SK-N-SH treated with all-trans-retinoic acid at 6 μM for 48 hours (cell line): Measurements from ENCODE around the gene HTR2A.

ENCODE experiments used
- ATAC-seq: fragments of 200-7000 bp; cut with Tn5 transposase; 3 replicates; pipeline ENCODE4 v1.9.1; 2020; ENCODE audit warnings: mild to moderate bottlenecking, moderate library complexity
- ARNTL ChIP-seq: fragments of 450-650 bp; formaldehyde crosslinking; IDR thresholded peaks from 2 replicates; pipeline ENCODE4 v1.5.0; 2020; ENCODE audit warnings: low read depth, mild to moderate bottlenecking, moderate library complexity, borderline replicate concordance
- BACH2 ChIP-seq: fragments of 250-450 bp; sonication (Bioruptor Pico); IDR thresholded peaks from 2 replicates; pipeline ENCODE4 v1.9.0; 2021; ENCODE audit warnings: mild to moderate bottlenecking, borderline replicate concordance
- CSDC2 ChIP-seq: fragments of 250-450 bp; sonication (Bioruptor Pico); IDR thresholded peaks from 2 replicates; pipeline ENCODE4 v1.5.0; 2020; ENCODE audit warnings: mild to moderate bottlenecking, moderate library complexity
- ESRRG ChIP-seq: fragments of 250-450 bp; sonication (Bioruptor Pico); IDR thresholded peaks from 2 replicates; pipeline ENCODE4 v1.6.1; 2021; ENCODE audit warnings: mild to moderate bottlenecking
- GLIS3 ChIP-seq: fragments of 250-450 bp; sonication (Bioruptor Pico); IDR thresholded peaks from 2 replicates; pipeline ENCODE4 v1.5.0; 2020; ENCODE audit warnings: mild to moderate bottlenecking, moderate library complexity
- ISL1 ChIP-seq: fragments of 250-450 bp; sonication (Bioruptor Pico); IDR thresholded peaks from 2 replicates; pipeline ENCODE4 v2.1.2; 2022; ENCODE audit warnings: mild to moderate bottlenecking, moderate library complexity
- OSR1 ChIP-seq: fragments of 250-450 bp; sonication (Bioruptor Pico); IDR thresholded peaks from 2 replicates; pipeline ENCODE4 v1.8.0; 2022; ENCODE audit warnings: moderate library complexity, mild to moderate bottlenecking, inconsistent platforms
- PPARA ChIP-seq: fragments of 250-450 bp; sonication (Bioruptor Pico); IDR thresholded peaks from 2 replicates; pipeline ENCODE4 v1.5.0; 2020; ENCODE audit warnings: mild to moderate bottlenecking, borderline replicate concordance
- RARB ChIP-seq: fragments of 250-450 bp; sonication (Bioruptor Pico); IDR thresholded peaks from 2 replicates; pipeline ENCODE4 v1.8.0; 2021; ENCODE audit warnings: mild to moderate bottlenecking, moderate library complexity
- SNAI2 ChIP-seq: fragments of 250-450 bp; sonication (Bioruptor Pico); IDR thresholded peaks from 2 replicates; pipeline ENCODE4 v1.5.0; 2020; ENCODE audit warnings: mild to moderate bottlenecking, moderate library complexity
- TCF4 ChIP-seq: fragments of 250-450 bp; sonication (Bioruptor Pico); IDR thresholded peaks from 2 replicates; pipeline ENCODE4 v1.8.0; 2021; ENCODE audit warnings: mild to moderate bottlenecking, moderate library complexity, borderline replicate concordance
- TOX ChIP-seq: fragments of 250-450 bp; sonication (Bioruptor Pico); IDR thresholded peaks from 2 replicates; pipeline ENCODE4 v1.8.0; 2021; ENCODE audit warnings: mild to moderate bottlenecking, moderate library complexity, borderline replicate concordance
- ZC3H10 ChIP-seq: fragments of 250-450 bp; sonication (Bioruptor Pico); IDR thresholded peaks from 2 replicates; pipeline ENCODE4 v1.5.1; 2021; ENCODE audit warnings: mild to moderate bottlenecking, moderate library complexity
- ZFP3 ChIP-seq: fragments of 250-450 bp; sonication (Bioruptor Pico); IDR thresholded peaks from 2 replicates; pipeline ENCODE4 v1.5.0; 2020; ENCODE audit warnings: mild to moderate bottlenecking, moderate library complexity
- ZFP30 ChIP-seq: fragments of 450-650 bp; formaldehyde crosslinking; IDR thresholded peaks from 2 replicates; pipeline ENCODE4 v1.5.0; 2022; ENCODE audit warnings: mild to moderate bottlenecking, moderate library complexity
- ZNF565 ChIP-seq: fragments of 450-650 bp; formaldehyde crosslinking; conservative IDR thresholded peaks from 2 replicates; pipeline ENCODE4 v1.5.0; 2020; ENCODE audit warnings: low read depth, mild to moderate bottlenecking, moderate library complexity
- ZNF70 ChIP-seq: fragments of 450-650 bp; formaldehyde crosslinking; IDR thresholded peaks from 2 replicates; pipeline ENCODE4 v1.5.0; 2020; ENCODE audit warnings: mild to moderate bottlenecking, moderate library complexity
- ZNF8 ChIP-seq: fragments of 450-650 bp; formaldehyde crosslinking; IDR thresholded peaks from 2 replicates; pipeline ENCODE4 v1.5.0; 2020; ENCODE audit warnings: mild to moderate bottlenecking, moderate library complexity
- TF ChIP-seq, protein P1 (sequence below): fragments of 250-450 bp; sonication (Bioruptor Pico); IDR thresholded peaks from 2 replicates; pipeline ENCODE4 v1.8.0; 2020; ENCODE audit warnings: mild to moderate bottlenecking, moderate library complexity, borderline replicate concordance
- TF ChIP-seq, protein P2 (sequence below): fragments of 250-450 bp; sonication (Bioruptor Pico); IDR thresholded peaks from 2 replicates; pipeline ENCODE4 v1.5.1; 2021; ENCODE audit warnings: mild to moderate bottlenecking, moderate library complexity
- TF ChIP-seq, protein P3 (sequence below): fragments of 250-450 bp; sonication (Bioruptor Pico); IDR thresholded peaks from 2 replicates; pipeline ENCODE4 v1.8.0; 2021; ENCODE audit warnings: low read depth, mild to moderate bottlenecking, moderate library complexity, borderline replicate concordance
- TF ChIP-seq, protein P4 (sequence below): fragments of 250-450 bp; sonication (Bioruptor Pico); IDR thresholded peaks from 2 replicates; pipeline ENCODE4 v1.5.1; 2020; ENCODE audit warnings: low read depth, mild to moderate bottlenecking, moderate library complexity

Gene HTR2A

DNA sequence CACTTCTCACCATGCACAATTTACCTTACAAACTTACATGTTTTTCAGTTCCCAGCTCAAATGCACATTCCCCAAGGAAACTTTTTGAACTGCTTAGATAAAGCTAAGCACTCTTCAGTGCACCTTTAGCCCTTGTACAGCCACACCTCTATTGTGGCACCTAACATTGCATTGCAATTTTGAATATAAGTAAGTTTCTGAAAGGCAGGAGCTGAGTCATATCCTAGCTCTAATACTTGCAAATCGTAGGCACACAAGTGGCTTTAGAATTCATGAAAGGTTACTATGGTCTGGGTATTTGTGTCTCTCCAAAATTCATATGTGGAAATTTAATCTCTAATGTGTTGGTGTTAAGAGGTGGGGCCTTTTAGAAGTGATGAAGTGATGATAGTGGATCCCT is 95.0 kb downstream of the HTR2A start:
- no peak for ATAC-seq
- TF ChIP-seq, protein P1, sequence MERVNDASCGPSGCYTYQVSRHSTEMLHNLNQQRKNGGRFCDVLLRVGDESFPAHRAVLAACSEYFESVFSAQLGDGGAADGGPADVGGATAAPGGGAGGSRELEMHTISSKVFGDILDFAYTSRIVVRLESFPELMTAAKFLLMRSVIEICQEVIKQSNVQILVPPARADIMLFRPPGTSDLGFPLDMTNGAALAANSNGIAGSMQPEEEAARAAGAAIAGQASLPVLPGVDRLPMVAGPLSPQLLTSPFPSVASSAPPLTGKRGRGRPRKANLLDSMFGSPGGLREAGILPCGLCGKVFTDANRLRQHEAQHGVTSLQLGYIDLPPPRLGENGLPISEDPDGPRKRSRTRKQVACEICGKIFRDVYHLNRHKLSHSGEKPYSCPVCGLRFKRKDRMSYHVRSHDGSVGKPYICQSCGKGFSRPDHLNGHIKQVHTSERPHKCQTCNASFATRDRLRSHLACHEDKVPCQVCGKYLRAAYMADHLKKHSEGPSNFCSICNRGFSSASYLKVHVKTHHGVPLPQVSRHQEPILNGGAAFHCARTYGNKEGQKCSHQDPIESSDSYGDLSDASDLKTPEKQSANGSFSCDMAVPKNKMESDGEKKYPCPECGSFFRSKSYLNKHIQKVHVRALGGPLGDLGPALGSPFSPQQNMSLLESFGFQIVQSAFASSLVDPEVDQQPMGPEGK: no peak
- TF ChIP-seq ARNTL: no peak
- no peak for TF ChIP-seq RARB (CRISPR knock-in tag)
- no peak for TF ChIP-seq ISL1 (CRISPR knock-in tag)
- TF ChIP-seq, protein P2, sequence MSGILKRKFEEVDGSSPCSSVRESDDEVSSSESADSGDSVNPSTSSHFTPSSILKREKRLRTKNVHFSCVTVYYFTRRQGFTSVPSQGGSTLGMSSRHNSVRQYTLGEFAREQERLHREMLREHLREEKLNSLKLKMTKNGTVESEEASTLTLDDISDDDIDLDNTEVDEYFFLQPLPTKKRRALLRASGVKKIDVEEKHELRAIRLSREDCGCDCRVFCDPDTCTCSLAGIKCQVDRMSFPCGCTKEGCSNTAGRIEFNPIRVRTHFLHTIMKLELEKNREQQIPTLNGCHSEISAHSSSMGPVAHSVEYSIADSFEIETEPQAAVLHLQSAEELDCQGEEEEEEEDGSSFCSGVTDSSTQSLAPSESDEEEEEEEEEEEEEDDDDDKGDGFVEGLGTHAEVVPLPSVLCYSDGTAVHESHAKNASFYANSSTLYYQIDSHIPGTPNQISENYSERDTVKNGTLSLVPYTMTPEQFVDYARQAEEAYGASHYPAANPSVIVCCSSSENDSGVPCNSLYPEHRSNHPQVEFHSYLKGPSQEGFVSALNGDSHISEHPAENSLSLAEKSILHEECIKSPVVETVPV: no peak
- no peak for TF ChIP-seq ZNF565 (CRISPR knock-in tag)
- no peak for TF ChIP-seq ZNF70 (CRISPR knock-in tag)
- TF ChIP-seq SNAI2 (CRISPR knock-in tag): no peak
- no peak for TF ChIP-seq OSR1
- TF ChIP-seq ZFP30 (CRISPR knock-in tag): no peak
- no peak for TF ChIP-seq GLIS3 (CRISPR knock-in tag)
- no peak for TF ChIP-seq ZFP3
- TF ChIP-seq ESRRG (CRISPR knock-in tag): no peak
- TF ChIP-seq TOX: no peak
- no peak for TF ChIP-seq ZNF8 (CRISPR knock-in tag)

DNA sequence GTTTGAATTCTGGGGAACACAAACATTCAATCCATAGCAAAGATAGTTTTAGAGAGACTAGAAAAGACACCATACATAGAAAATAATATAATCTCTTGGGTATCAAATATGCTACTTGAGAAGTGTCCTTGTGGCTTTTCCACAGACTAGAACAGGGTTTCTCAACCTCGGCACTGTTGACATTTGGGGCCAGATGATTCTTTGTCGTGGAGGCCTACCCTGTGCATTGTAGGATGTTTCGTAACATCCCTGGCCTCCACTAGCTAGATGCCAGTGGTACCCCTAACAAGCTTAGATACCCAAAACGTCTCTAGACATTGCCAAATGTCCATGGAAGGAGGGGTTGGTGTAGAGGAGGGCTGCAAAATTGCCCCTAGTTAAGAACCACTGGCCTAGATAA is 97.7 kb downstream of the HTR2A start:
- ATAC-seq: no peak
- TF ChIP-seq ZC3H10 (CRISPR knock-in tag) (no peak), ZNF565 (CRISPR knock-in tag) (no peak), GLIS3 (CRISPR knock-in tag) (no peak), ZNF70 (CRISPR knock-in tag) (no peak), TCF4 (CRISPR knock-in tag) (no peak), OSR1 (no peak), ZFP30 (CRISPR knock-in tag) (no peak), PPARA (CRISPR knock-in tag) (no peak), ZFP3 (no peak), BACH2 (CRISPR knock-in tag) (no peak), SNAI2 (CRISPR knock-in tag) (no peak), ZNF8 (CRISPR knock-in tag) (no peak), CSDC2 (CRISPR knock-in tag) (no peak), ISL1 (CRISPR knock-in tag) (no peak), TOX (no peak), ARNTL (no peak)
- TF ChIP-seq, protein P1: no peak
- TF ChIP-seq, protein P2: no peak
- TF ChIP-seq, protein P3, sequence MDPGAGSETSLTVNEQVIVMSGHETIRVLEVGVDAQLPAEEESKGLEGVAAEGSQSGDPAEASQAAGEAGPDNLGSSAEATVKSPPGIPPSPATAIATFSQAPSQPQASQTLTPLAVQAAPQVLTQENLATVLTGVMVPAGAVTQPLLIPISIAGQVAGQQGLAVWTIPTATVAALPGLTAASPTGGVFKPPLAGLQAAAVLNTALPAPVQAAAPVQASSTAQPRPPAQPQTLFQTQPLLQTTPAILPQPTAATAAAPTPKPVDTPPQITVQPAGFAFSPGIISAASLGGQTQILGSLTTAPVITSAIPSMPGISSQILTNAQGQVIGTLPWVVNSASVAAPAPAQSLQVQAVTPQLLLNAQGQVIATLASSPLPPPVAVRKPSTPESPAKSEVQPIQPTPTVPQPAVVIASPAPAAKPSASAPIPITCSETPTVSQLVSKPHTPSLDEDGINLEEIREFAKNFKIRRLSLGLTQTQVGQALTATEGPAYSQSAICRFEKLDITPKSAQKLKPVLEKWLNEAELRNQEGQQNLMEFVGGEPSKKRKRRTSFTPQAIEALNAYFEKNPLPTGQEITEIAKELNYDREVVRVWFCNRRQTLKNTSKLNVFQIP (CRISPR knock-in tag): no peak
- TF ChIP-seq, protein P4, sequence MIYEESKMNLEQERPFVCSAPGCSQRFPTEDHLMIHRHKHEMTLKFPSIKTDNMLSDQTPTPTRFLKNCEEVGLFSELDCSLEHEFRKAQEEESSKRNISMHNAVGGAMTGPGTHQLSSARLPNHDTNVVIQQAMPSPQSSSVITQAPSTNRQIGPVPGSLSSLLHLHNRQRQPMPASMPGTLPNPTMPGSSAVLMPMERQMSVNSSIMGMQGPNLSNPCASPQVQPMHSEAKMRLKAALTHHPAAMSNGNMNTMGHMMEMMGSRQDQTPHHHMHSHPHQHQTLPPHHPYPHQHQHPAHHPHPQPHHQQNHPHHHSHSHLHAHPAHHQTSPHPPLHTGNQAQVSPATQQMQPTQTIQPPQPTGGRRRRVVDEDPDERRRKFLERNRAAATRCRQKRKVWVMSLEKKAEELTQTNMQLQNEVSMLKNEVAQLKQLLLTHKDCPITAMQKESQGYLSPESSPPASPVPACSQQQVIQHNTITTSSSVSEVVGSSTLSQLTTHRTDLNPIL: no peak
